SK-N-SH (cell line): ENCODE results near the gene RPL28.

Experiments
- EZH2phosphoT487 ChIP-seq: fragments of 200-600 bp; sonication (generic); IDR thresholded peaks from 2 replicates; pipeline ENCODE4 v1.6.1; 2017; ENCODE audit warnings: low read depth, mixed run types, mild to moderate bottlenecking, antibody characterized with exemption, moderate library complexity, borderline replicate concordance
- JUND ChIP-seq: IDR thresholded peaks from 2 replicates; pipeline ENCODE4 v1.4.0; 2012
- POLR2AphosphoS5 ChIP-seq: IDR thresholded peaks from 2 replicates; pipeline ENCODE4 v1.6.1; 2012; ENCODE audit warnings: low read depth, low read length
- RAD21 ChIP-seq: IDR thresholded peaks from 2 replicates; pipeline ENCODE4 v1.6.1; 2012; ENCODE audit warnings: mild to moderate bottlenecking, low read length
- SIN3A ChIP-seq: IDR thresholded peaks from 2 replicates; pipeline ENCODE4 v1.6.1; 2012; ENCODE audit warnings: low read depth, mild to moderate bottlenecking, low read length, moderate library complexity, borderline replicate concordance
- TAF1 ChIP-seq: IDR thresholded peaks from 2 replicates; pipeline ENCODE4 v1.6.1; 2012; ENCODE audit warnings: low read depth, mild to moderate bottlenecking, low read length, moderate library complexity, borderline replicate concordance
- TF ChIP-seq, protein P1 (sequence below): IDR thresholded peaks from 2 replicates; pipeline ENCODE4 v1.4.0; 2012; ENCODE audit warnings: low read depth, borderline replicate concordance
- TF ChIP-seq, protein P2 (sequence below): fragments of 200-600 bp; sonication (generic); IDR thresholded peaks from 2 replicates; pipeline ENCODE4 v1.6.1; 2017; ENCODE audit warnings: antibody characterized with exemption, mild to moderate bottlenecking, moderate library complexity
- TF ChIP-seq, protein P3 (sequence below): IDR thresholded peaks from 2 replicates; pipeline ENCODE4 v1.6.1; 2012; ENCODE audit warnings: mild to moderate bottlenecking, low read depth, low read length, moderate library complexity
- TF ChIP-seq, protein P4 (sequence below): IDR thresholded peaks from 2 replicates; pipeline ENCODE4 v1.4.0; 2012; ENCODE audit warnings: low read depth

DNA sequence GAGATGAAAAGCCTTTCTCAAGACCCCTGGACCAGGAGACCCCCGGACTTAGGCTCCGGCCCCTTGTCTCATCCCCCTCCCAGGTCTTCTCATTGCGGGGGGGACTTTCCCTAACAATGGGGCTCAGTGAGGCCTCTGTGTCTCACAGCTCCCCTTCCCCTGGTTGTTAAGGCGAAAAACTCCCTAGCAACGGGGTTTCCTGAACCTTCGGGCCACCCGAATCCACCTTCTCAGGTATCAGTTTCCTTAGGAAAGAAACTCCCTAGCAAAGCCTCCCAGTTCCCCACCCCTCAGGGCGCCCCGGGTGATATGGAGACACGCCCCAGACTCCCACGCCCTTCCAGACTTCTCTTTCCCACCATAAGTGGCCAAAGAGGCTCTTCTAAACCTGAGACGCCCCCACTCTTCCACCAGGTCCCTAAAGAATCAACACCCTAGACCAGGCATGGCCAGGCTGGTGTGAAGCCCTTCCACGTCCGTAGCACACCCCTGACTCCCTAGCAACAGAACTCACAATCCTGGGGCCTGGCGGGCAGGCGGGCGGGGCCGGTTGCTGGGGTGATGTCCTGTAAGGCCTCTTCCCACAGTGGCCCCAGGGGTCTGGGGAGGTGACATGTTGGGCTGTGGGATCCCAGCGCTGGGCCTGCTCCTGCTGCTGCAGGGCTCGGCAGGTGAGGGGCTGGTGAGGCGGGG is 9.3 kb upstream of the RPL28 start, which contains the start of gene TMEM190:
- TF ChIP-seq, protein P1, sequence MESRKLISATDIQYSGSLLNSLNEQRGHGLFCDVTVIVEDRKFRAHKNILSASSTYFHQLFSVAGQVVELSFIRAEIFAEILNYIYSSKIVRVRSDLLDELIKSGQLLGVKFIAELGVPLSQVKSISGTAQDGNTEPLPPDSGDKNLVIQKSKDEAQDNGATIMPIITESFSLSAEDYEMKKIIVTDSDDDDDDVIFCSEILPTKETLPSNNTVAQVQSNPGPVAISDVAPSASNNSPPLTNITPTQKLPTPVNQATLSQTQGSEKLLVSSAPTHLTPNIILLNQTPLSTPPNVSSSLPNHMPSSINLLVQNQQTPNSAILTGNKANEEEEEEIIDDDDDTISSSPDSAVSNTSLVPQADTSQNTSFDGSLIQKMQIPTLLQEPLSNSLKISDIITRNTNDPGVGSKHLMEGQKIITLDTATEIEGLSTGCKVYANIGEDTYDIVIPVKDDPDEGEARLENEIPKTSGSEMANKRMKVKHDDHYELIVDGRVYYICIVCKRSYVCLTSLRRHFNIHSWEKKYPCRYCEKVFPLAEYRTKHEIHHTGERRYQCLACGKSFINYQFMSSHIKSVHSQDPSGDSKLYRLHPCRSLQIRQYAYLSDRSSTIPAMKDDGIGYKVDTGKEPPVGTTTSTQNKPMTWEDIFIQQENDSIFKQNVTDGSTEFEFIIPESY: no peak
- TF ChIP-seq, protein P2, sequence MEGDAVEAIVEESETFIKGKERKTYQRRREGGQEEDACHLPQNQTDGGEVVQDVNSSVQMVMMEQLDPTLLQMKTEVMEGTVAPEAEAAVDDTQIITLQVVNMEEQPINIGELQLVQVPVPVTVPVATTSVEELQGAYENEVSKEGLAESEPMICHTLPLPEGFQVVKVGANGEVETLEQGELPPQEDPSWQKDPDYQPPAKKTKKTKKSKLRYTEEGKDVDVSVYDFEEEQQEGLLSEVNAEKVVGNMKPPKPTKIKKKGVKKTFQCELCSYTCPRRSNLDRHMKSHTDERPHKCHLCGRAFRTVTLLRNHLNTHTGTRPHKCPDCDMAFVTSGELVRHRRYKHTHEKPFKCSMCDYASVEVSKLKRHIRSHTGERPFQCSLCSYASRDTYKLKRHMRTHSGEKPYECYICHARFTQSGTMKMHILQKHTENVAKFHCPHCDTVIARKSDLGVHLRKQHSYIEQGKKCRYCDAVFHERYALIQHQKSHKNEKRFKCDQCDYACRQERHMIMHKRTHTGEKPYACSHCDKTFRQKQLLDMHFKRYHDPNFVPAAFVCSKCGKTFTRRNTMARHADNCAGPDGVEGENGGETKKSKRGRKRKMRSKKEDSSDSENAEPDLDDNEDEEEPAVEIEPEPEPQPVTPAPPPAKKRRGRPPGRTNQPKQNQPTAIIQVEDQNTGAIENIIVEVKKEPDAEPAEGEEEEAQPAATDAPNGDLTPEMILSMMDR: no peak
- TF ChIP-seq SIN3A: no peak
- no peak for TF ChIP-seq RAD21
- TF ChIP-seq, protein P3, sequence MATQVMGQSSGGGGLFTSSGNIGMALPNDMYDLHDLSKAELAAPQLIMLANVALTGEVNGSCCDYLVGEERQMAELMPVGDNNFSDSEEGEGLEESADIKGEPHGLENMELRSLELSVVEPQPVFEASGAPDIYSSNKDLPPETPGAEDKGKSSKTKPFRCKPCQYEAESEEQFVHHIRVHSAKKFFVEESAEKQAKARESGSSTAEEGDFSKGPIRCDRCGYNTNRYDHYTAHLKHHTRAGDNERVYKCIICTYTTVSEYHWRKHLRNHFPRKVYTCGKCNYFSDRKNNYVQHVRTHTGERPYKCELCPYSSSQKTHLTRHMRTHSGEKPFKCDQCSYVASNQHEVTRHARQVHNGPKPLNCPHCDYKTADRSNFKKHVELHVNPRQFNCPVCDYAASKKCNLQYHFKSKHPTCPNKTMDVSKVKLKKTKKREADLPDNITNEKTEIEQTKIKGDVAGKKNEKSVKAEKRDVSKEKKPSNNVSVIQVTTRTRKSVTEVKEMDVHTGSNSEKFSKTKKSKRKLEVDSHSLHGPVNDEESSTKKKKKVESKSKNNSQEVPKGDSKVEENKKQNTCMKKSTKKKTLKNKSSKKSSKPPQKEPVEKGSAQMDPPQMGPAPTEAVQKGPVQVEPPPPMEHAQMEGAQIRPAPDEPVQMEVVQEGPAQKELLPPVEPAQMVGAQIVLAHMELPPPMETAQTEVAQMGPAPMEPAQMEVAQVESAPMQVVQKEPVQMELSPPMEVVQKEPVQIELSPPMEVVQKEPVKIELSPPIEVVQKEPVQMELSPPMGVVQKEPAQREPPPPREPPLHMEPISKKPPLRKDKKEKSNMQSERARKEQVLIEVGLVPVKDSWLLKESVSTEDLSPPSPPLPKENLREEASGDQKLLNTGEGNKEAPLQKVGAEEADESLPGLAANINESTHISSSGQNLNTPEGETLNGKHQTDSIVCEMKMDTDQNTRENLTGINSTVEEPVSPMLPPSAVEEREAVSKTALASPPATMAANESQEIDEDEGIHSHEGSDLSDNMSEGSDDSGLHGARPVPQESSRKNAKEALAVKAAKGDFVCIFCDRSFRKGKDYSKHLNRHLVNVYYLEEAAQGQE: no peak
- TF ChIP-seq TAF1: no peak
- TF ChIP-seq POLR2AphosphoS5: no peak
- no peak for TF ChIP-seq JUND
- no peak for TF ChIP-seq EZH2phosphoT487
- TF ChIP-seq, protein P4, sequence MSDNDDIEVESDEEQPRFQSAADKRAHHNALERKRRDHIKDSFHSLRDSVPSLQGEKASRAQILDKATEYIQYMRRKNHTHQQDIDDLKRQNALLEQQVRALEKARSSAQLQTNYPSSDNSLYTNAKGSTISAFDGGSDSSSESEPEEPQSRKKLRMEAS: no peak
